Osteocyte (in vitro differentiated cells): Measurements from ENCODE around the gene MX1. TPM values are rescaled to one million over a fixed set of nuclear protein-coding genes. Genes with fewer than 3 reads are reported as not detected.
A peak's percentile ranks its signal among the peaks of the same experiment; 100 is the strongest.

Experiments used
- DNase-seq: peaks from one replicate; pipeline ENCODE4 v3.0.0; 2021; ENCODE audit warnings: mixed read lengths; ENCODE audit not compliant: unreplicated experiment; ENCODE audit errors: extremely low spot score
- H3K27ac Mint-ChIP-seq: one replicate; pipeline ENCODE4 v1.8.0; 2021; ENCODE audit warnings: mild to moderate bottlenecking, mixed read lengths; ENCODE audit not compliant: unreplicated experiment
- H3K27me3 Mint-ChIP-seq: one replicate; pipeline ENCODE4 v1.8.0; 2021; ENCODE audit warnings: mixed read lengths; ENCODE audit not compliant: unreplicated experiment
- H3K36me3 Mint-ChIP-seq: one replicate; pipeline ENCODE4 v1.8.0; 2021; ENCODE audit warnings: mixed read lengths; ENCODE audit not compliant: unreplicated experiment
- H3K4me1 Mint-ChIP-seq: one replicate; pipeline ENCODE4 v1.8.0; 2021; ENCODE audit warnings: mixed read lengths; ENCODE audit not compliant: unreplicated experiment
- H3K4me3 Mint-ChIP-seq: one replicate; pipeline ENCODE4 v1.8.0; 2021; ENCODE audit warnings: mild to moderate bottlenecking, moderate library complexity, mixed read lengths; ENCODE audit not compliant: unreplicated experiment
- H3K9me3 Mint-ChIP-seq: one replicate; pipeline ENCODE4 v1.8.0; 2021; ENCODE audit warnings: mixed read lengths; ENCODE audit not compliant: unreplicated experiment
- total RNA-seq: library from RNA; stranded (reverse); gene quantifications from 2 replicates; pipeline ENCODE4 v1.2.1, GENCODE V29; 2021
- TF ChIP-seq, protein P1 (sequence below): fragments of 200-600 bp; sonication (generic); IDR thresholded peaks from 2 replicates; pipeline ENCODE4 v1.5.0; 2021; ENCODE audit warnings: antibody characterized with exemption, mild to moderate bottlenecking, moderate library complexity

Gene MX1
- total RNA-seq, 1 donor from 2014 or later = 4.0 TPM

DNA sequence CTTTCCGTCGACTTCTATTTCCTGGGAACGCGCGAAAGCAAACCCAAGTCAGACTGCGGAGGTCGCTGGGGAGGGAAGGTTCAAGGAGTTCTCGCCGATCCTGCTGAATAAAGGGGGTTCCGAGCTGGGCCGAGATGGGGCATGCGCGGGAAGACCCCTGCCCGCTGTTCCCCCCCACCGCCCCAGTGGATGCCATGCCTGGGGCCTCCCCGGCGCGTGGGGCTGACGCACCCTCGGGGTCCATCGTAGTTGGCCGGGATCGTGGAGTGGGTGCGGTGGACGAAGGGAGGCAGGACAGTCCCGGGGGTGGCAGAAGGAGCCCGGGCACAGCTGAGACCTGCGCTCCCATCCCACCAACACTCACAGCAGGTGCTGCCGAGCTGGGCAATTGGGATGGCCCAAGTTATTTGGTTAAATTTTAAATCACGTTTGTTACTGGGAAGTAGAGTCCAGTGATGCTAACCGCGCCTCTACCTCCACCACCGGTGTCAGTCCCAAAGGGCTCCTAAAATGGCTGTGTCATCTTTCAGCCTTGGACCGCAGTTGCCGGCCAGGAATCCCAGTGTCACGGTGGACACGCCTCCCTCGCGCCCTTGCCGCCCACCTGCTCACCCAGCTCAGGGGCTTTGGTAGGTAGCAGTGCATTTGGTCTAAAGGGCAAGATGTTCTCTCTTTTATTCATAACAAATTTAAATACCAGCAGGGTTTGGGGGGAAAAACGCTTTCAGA lies 801 bp downstream of the MX1 start:
- peaks cover 5% of the 10 kb centered on the region for H3K27me3 Mint-ChIP-seq
- peak; percentile 83 for DNase-seq
- no peak overlapping the region for H3K27ac Mint-ChIP-seq
- TF ChIP-seq, protein P1, sequence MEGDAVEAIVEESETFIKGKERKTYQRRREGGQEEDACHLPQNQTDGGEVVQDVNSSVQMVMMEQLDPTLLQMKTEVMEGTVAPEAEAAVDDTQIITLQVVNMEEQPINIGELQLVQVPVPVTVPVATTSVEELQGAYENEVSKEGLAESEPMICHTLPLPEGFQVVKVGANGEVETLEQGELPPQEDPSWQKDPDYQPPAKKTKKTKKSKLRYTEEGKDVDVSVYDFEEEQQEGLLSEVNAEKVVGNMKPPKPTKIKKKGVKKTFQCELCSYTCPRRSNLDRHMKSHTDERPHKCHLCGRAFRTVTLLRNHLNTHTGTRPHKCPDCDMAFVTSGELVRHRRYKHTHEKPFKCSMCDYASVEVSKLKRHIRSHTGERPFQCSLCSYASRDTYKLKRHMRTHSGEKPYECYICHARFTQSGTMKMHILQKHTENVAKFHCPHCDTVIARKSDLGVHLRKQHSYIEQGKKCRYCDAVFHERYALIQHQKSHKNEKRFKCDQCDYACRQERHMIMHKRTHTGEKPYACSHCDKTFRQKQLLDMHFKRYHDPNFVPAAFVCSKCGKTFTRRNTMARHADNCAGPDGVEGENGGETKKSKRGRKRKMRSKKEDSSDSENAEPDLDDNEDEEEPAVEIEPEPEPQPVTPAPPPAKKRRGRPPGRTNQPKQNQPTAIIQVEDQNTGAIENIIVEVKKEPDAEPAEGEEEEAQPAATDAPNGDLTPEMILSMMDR = no peak
- no peaks in the 10 kb centered on the region for H3K9me3 Mint-ChIP-seq
- H3K4me1 Mint-ChIP-seq = peaks cover under 1% of the 10 kb centered on the region
- H3K4me3 Mint-ChIP-seq = no peak overlapping the region
- H3K36me3 Mint-ChIP-seq = no peaks in the 10 kb centered on the region

DNA sequence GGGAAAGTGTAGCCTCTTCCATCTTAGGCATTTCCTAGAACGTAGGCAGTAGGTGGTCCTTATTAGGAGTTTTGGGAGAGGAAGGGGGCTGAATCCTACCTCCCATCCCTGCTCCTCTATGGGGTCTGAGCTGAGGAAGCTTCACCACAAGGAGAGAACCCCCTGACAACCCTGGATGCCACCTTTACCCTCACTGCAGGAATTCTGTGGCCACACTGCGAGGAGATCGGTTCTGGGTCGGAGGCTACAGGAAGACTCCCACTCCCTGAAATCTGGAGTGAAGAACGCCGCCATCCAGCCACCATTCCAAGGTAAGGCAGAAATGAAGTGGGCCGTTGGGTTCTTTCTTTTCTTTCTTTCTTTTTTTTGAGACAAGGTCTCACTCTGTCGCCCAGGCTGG lies 1.5 kb downstream of the MX1 start:
- Mint-ChIP-seq H3K9me3 (no peaks in the 10 kb centered on the region), H3K4me1 (no peaks in the 10 kb centered on the region), H3K4me3 (no peak overlapping the region), H3K27ac (no peak overlapping the region), H3K27me3 (peaks cover 5% of the 10 kb centered on the region), H3K36me3 (no peaks in the 10 kb centered on the region)
- DNase-seq = peak; percentile 46
- TF ChIP-seq, protein P1 = no peak

DNA sequence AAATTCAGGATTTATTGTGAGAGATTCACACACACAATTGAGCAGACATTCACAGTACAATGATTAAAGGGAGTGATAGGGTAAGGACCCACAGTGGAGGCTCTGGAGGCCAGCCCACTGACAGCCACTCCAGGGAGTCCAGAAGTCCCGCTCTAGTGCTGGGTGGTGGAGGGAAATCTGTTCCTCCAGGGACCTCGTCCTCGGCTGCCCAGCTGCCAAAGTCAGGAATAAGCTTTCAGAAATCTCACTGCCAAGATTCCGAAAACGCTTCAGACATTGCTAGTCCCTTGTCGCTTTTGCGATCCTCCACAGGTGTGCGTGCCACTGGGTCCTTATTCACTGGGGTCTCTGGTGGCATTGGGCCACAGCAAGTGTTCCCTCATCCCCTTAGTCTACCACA lies 2.3 kb downstream of the MX1 start:
- TF ChIP-seq, protein P1 = no peak
- H3K36me3 Mint-ChIP-seq = no peaks in the 10 kb centered on the region
- no peak overlapping the region for H3K27ac Mint-ChIP-seq
- H3K9me3 Mint-ChIP-seq = no peaks in the 10 kb centered on the region
- H3K27me3 Mint-ChIP-seq = peaks cover 5% of the 10 kb centered on the region
- H3K4me1 Mint-ChIP-seq = no peaks in the 10 kb centered on the region
- H3K4me3 Mint-ChIP-seq = no peak overlapping the region
- peak; percentile 67 for DNase-seq

DNA sequence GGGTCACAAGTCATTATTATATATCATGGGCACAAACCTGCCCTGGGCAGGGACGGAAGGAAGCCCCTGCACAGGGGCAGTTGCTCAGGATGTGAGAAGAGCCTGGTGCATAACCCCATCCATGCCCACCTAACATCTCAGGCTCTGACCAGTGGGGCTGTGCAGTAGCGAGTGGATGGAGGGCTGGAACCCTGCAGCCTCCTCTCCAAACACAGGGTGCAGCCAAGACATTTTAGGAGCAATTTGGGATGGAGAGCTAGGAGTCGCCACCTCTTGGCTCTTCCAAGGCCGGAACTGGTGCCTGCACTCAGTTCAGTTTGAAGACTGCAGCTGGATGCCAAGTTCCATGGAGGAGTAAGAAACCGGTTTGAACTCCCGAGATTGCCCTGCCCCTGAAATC lies 2.8 kb downstream of the MX1 start:
- Mint-ChIP-seq H3K4me3 (no peak overlapping the region), H3K27me3 (peaks cover 5% of the 10 kb centered on the region), H3K36me3 (no peaks in the 10 kb centered on the region), H3K27ac (no peak overlapping the region), H3K4me1 (no peaks in the 10 kb centered on the region), H3K9me3 (no peaks in the 10 kb centered on the region)
- no peak for DNase-seq
- TF ChIP-seq, protein P1 = no peak

DNA sequence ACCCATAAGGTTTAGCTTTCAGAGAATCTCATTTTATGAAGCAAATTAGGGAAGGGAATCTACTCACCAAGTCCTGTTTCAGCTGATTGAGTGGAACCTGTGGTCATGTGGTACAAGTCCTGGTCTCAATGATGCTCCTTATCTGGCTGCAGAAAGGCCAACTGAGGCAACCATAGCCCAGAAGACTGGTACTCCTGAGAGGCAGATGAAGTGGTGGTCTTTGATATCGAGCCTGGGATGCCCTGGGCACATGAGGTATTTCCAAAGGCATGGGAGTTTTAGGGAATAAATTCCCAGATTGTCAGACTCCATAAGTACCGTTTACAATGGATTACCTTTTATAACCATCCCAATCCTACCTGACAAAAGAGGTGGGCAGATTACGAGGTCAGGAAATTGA lies 3.3 kb downstream of the MX1 start:
- H3K4me3 Mint-ChIP-seq = no peak overlapping the region
- no peaks in the 10 kb centered on the region for H3K36me3 Mint-ChIP-seq
- peaks cover 5% of the 10 kb centered on the region for H3K27me3 Mint-ChIP-seq
- no peaks in the 10 kb centered on the region for H3K4me1 Mint-ChIP-seq
- no peak overlapping the region for H3K27ac Mint-ChIP-seq
- TF ChIP-seq, protein P1 = no peak
- peaks cover under 1% of the 10 kb centered on the region for H3K9me3 Mint-ChIP-seq
- DNase-seq = no peak
